NCI-H524 (cell line): Measurements from ENCODE around the gene TECPR1.
"Not testable (repeated sequence)": the region's sequence is repeated elsewhere in the genome, so short reads cannot be mapped to it uniquely, and the experiment has no call there.

Experiments used
- DNase-seq, 2 experiments: peaks; one replicate each; lab custom pipeline; 2025; lab: John Stamatoyannopoulos, UW

The TECPR1 gene

GRCh38 chr7:98224701-98225181 lies 27.3 kb downstream of the TECPR1 start:
- DNase-seq = no peak

DNA sequence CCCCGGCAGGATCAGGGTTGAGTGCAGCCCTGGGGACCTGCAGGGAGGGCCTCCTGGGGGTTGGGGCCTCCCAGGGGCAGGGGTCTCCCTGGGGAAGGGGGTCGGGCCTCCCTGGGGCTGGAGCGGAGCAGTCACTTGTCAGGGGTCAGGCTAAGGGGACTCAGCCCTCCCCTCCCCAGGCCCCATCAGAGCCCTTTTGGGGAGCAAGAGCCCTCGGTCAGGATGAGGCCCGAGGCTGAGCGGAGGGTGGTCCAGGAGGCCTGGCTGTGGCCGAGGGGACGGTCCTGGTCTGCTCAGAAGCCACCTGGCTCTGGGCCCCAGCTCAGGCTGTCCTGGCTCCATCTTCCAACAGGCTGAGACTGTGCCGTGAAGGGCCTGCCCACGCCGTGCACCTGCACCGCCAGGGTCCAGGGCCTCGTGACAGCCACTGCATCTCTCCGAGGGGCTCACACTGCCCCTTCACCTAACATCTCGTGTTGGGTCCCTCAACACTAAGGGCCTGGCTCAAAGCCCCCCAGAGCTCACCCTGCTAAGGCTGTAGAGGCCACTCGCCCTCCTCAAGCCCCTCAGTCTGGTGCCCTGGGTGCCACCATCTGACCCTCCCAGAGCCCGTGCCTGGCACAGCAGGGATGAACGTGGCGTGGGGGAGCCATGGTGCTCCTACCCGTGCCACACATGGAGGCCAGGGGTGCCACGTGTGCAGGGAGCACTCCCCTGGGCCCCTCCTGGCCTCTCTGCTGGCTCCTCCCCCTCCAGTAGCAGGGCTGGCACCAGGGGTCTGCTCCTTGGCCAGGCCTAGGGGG lies 27.9 kb downstream of the TECPR1 start:
- no peak for DNase-seq

GRCh38 chr7:98223351-98223897 lies 28.6 kb downstream of the TECPR1 start:
- DNase-seq = no peak

- DNase-seq = no peak
Observed at GRCh38 chr7:98222533-98223195, 29.4 kb downstream of the TECPR1 start.

DNA sequence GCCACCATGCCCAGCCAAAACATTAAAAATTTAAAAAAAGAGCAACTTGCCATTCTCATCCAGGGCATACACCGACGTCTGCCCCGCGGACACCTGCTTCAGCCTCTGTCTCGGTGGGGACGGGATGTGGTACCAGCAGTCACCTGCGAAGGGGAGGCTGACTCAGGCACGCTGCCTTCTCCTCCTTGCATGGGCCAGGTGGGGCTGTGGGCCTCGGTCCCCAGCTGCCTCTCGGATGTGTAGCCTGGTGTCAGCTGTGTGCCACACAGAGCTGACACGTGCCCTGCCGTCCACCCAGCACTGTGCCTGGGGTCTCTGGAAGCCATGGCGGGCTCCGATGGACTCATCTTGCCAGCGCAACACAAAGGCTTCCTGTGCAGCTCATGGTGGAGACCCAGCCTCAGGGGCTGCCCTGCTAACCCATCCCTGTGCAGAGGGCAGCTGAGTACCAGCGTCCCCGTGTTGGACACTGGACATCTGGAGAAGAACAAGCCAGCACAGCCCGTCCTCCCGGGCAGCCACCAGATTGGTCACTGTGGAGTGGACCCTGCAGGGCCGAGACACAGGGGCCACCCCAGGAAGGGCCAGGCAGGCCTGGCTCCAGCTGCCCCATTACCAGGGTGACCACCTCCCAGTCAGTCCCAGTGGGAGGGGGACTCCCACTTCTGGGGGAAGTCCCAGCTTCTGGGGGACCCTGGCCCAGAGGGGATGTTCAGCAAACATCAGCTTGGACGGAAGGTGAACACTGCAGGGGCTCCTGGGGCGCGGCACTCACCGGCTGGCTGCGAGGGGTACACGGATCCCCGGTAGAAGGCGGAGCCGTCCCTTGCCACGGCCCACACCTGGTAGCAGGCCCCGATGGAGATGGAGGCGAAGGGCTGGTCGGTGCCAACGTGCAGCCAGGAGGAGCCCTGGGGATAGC lies 30.2 kb downstream of the TECPR1 start:
- no peak for DNase-seq

DNA sequence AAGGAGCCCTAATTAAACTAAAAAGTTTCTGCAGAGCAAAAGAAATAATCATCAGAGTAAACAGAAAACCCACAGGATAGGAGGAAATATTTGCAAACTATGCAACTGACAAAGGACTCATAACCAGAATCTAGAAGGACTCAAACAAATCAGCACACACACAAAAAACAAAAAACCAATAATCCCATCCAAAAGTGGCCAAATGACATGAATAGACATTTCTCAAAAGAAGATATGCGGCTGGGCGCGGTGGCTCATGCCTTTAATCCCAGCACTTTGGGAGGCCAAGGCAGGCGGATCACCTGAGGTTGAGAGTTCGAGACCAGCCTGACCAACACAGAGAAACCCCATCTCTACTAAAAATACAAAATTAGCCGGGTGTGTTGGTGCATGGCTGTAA lies 32.6 kb downstream of the TECPR1 start:
- not testable (repeated sequence) for DNase-seq

GRCh38 chr7:98217623-98218582 lies 34.1 kb downstream of the TECPR1 start:
- no peak for DNase-seq

- no peak for DNase-seq
Observed at GRCh38 chr7:98216941-98217622, 35.0 kb downstream of the TECPR1 start.

DNA sequence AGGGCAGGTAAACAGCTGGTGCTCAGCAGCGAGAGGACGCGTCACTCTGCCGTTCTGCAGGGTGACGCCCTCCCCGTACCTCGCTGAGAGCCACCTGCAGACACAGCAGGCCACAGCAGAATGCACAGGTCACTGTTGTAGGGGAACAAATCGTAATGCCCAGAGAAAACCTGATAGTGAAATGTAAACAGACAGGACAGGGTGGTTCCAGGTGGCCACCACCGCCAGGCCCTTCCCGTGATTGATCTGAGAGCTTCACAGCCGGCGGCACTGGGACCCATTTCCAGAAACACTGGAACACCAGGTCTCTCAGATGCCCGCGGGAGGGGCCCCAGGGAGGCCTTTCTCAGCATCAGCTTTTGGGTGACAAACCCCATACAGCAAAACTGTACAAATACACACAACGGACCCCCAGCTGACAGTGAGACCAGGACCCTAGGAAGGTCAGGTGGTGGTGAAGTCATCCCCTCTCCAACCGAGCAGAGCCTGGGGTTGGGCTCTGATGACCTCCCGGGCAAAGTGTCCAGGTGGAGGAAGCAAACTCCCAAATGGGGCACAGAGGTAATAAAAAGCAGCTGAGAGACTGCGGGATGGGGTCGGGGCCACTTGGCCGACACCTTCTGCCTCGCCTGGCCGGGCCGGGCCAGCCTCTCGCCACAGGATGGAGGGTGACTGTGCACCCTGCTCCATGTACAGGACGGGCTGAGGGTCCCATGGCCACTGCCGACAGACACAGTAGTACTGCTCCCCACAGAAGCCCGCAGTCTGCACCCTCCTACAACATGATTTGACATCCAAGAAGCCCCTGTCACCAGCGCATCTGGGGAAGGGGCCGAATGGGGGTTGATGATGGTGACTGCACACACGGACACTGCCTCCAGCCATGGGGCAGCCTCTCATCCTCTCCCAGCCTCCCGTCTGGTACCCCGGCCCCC lies 36.2 kb downstream of the TECPR1 start:
- no peak for DNase-seq

DNA sequence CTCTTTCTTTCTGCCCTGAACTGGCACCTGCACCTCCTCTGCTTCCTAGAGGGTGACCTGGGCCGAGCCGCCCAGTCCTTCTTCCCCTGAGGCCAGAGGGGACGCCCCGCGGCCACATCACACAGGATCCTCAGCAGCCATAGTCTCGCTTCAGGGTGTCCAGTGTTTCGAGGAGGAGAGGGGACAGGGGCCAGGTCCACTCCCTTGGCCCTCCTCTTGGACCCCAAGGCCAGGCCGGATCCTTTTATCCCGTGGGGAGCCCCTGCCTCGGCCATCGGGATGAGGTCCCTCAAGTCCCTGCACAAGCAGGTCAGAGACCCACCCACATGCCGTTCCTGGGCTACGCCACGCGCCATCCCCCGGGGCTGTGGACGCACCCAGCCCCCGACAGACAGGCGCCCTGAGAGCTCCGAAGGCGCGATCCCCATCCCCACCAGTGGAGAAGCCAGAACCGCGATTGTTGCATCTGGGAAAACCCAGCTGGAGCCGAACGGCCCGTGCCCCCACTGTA lies 37.2 kb downstream of the TECPR1 start:
- no peak for DNase-seq

DNA sequence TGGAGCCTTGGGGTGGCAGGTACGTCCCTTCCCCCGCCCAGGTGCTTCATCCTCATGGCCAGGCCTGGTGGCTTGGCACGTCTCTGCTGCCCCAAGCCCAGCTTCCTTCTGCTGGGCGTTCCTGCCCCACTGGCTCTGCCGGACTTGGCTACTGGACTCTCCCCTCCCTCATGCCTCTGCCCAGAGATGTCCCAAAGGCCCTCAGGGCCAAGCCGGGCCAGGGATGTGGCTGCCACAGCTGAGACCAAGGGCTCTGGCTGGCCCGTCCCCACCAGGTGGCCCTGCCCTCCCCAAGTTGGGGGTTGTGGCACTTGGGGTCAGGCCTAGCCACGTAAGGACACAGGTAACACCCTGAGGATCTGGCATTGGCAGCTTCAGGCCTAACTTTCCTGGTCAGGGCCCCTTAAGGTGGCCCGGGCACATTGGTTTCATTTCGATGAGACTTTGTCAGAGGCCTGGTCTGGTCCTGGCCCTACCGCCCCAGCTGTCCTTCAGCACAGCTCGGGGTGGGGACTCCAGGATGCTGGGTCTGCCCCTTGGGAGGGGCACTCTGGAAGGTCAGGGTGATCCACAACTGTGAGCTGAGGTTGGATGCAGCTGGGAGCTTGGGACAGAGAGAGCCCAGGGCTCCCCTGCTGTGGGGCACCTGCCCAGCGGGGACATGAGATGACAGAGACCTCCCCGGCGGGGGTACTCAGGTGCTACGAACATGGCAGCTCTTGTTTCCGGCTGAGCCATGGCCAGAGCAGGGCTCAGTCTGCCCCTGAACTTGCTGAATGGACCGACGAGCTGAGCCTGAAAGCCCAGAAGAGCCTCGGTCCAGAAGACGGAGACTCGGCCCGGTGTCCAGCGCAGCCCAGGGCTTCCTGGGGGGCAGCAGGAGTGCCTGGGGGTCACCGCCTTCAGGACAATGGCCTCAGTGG lies 37.9 kb downstream of the TECPR1 start:
- DNase-seq = no peak

- DNase-seq = no peak
Observed at GRCh38 chr7:98213296-98213887, 38.6 kb downstream of the TECPR1 start.

DNA sequence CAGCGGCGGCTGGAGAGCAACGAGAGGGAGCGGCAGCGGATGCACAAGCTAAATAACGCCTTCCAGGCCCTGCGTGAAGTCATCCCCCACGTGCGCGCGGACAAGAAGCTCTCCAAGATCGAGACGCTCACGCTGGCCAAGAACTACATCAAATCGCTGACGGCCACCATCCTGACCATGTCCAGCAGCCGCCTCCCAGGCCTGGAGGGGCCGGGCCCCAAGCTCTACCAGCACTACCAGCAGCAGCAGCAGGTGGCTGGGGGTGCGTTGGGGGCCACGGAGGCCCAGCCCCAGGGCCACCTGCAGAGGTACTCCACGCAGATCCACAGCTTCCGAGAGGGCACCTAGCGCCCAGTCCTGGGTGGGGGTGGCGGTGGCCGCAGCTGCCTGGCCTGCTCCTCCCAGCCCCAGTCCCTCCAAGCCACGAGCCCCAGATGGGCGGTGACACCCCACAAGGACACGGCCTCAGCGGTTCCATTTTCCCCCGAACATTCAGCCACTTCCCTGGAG lies 39.4 kb downstream of the TECPR1 start:
- DNase-seq = no peak

DNA sequence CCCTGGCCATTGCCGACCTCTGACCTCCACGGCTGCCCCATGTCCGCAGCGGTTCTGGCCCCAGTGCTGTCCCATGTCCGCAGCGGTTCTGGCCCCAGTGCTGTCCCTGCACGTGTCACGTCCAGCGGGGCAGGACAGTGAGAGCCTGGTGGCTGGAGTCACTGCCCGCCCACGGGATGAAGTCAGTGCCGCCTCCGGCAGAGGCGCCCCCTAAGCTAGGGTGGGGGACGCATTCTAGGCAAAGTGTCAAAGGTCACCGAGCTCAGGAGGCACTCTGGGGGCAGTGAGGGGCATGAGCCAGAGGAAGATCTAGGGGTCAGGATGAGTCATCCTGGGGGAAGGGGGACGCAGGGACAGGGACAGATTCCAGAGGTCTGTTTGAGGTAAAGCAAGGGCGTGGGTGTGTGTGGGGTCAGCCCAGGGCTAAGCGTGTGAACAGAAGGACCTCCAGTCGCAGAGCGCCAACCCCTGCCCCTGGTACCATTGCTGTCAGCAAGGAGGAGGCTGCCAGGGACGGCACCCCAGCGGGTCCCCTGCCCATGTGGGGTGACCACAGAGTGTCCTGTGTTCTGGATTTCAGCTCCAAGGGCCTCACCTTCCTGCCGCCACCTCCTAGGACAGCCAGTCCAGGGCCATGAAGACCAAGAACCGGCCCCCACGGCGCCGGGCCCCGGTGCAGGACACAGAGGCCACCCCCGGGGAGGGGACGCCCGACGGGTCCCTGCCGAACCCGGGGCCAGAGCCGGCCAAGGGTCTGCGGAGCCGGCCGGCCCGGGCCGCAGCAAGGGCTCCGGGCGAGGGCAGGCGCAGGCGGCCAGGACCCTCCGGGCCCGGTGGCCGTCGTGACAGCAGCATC lies 40.1 kb downstream of the TECPR1 start:
- DNase-seq = no peak

- DNase-seq = peak; percentile 8 to 29
Observed at GRCh38 chr7:98211221-98211675, 40.8 kb downstream of the TECPR1 start, which contains the start of gene BHLHA15. BHLHA15 (plus strand) TSS chr7:98211439; CDS start chr7:98212310, 871 bp downstream.
